OCI-LY7 (cell line): ENCODE measurements around the gene FOXP1.

ENCODE experiments used
- CTCF ChIP-seq: fragments of 200-600 bp; sonication (generic); conservative IDR thresholded peaks from 2 replicates; pipeline ENCODE4 v1.5.1; 2014; ENCODE audit warnings: mild to moderate bottlenecking, antibody characterized with exemption, low read length, moderate library complexity, mixed read lengths
- EZH2phosphoT487 ChIP-seq: fragments of 200-600 bp; sonication (generic); IDR thresholded peaks from 2 replicates; pipeline ENCODE4 v1.6.1; 2018; ENCODE audit warnings: low read depth, borderline replicate concordance, mild to moderate bottlenecking, mixed run types, antibody characterized with exemption, low read length, moderate library complexity, mixed read lengths

GRCh38 chr3:71238355-71238757, 345.2 kb downstream of the FOXP1 start:
- TF ChIP-seq CTCF: no peak
- no peak for TF ChIP-seq EZH2phosphoT487
